Astrocyte of the cerebellum (primary cell): ENCODE results near the gene SMNDC1.

ENCODE experiments used
- DNase-seq: peaks from one replicate; pipeline ENCODE4 v3.0.0-alpha.2; 2011; ENCODE audit warnings: low read depth
- H3K4me3 ChIP-seq: 2 replicates; pipeline ENCODE4 v1.5.1; 2011; ENCODE audit warnings: mild to moderate bottlenecking, low read depth, low read length, moderate library complexity
- in situ Hi-C: cut with HindIII; loops from 2 replicates; pipeline ENCODE4 v1.10.0; 2017; ENCODE audit warnings: low sequenced_read_pairs
- TF ChIP-seq, protein P1 (sequence below): IDR thresholded peaks from 2 replicates; pipeline ENCODE4 v1.5.1; 2012; ENCODE audit warnings: low read length, low read depth, moderate library complexity, mild to moderate bottlenecking; ENCODE audit errors: missing control alignments

Gene SMNDC1

GRCh38 chr10:110349386-110349785 is 44.7 kb upstream of the SMNDC1 start:
- in situ Hi-C loops = no loop called here
- TF ChIP-seq, protein P1, sequence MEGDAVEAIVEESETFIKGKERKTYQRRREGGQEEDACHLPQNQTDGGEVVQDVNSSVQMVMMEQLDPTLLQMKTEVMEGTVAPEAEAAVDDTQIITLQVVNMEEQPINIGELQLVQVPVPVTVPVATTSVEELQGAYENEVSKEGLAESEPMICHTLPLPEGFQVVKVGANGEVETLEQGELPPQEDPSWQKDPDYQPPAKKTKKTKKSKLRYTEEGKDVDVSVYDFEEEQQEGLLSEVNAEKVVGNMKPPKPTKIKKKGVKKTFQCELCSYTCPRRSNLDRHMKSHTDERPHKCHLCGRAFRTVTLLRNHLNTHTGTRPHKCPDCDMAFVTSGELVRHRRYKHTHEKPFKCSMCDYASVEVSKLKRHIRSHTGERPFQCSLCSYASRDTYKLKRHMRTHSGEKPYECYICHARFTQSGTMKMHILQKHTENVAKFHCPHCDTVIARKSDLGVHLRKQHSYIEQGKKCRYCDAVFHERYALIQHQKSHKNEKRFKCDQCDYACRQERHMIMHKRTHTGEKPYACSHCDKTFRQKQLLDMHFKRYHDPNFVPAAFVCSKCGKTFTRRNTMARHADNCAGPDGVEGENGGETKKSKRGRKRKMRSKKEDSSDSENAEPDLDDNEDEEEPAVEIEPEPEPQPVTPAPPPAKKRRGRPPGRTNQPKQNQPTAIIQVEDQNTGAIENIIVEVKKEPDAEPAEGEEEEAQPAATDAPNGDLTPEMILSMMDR = no peak
- no peak for DNase-seq

DNA sequence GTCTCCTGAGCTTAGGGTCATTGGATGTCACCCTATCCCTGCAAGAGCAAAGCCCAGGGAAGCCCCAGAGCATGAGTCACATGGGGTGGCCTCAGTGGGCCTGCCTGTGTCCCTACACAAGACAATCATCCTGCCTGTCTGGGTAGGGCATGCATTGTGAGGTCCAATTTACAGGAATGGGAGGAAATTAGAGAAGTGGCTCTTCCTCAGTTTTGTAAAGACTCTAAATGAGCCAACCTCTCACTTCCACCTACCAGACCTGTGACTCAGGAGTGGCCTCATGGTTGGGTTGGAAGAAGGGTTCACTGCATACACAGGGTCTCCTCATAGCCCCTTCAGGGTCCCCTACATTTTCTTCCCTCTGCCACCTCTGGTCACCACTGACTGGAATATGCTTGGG is 43.6 kb upstream of the SMNDC1 start:
- in situ Hi-C loops = no loop called here
- TF ChIP-seq, protein P1 = no peak
- no peak for DNase-seq
- no peak overlapping the region for H3K4me3 ChIP-seq

More at GRCh38 chr10:110349386-110349785, 44.7 kb upstream of the SMNDC1 start:
- no peak overlapping the region for H3K4me3 ChIP-seq

GRCh38 chr10:110346914-110347313 is 42.2 kb upstream of the SMNDC1 start:
- in situ Hi-C loops = no loop called here
- TF ChIP-seq, protein P1 = no peak
- DNase-seq = no peak
- no peak overlapping the region for H3K4me3 ChIP-seq

DNA sequence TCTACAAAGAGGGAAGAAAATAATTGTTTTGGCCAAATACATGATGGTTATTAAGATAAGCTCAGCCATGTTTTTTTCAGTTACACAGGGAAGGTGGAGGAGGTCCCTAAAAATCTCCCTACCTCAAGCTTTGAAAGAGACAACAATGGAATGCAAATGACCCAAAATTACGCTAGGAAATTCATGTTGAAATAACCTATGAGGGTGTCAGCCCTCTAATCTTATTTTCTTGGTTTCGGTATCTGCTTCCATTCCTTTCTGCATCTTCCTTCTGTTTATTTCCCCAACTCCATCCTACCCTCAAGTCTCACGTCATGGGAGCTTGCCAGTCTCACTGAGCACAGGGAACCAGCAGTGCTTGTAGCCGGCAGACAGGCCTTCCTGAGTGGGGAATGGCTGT is 40.6 kb upstream of the SMNDC1 start:
- TF ChIP-seq, protein P1 = no peak
- in situ Hi-C loops = no loop called here
- no peak overlapping the region for H3K4me3 ChIP-seq
- no peak for DNase-seq

- no peak for DNase-seq
- in situ Hi-C loops = no loop called here
- TF ChIP-seq, protein P1 = no peak
- H3K4me3 ChIP-seq = no peak overlapping the region
Observed at GRCh38 chr10:110344622-110345021, 39.9 kb upstream of the SMNDC1 start.

GRCh38 chr10:110343947-110344346 is 39.2 kb upstream of the SMNDC1 start:
- in situ Hi-C loops = no loop called here
- TF ChIP-seq, protein P1 = no peak

DNA sequence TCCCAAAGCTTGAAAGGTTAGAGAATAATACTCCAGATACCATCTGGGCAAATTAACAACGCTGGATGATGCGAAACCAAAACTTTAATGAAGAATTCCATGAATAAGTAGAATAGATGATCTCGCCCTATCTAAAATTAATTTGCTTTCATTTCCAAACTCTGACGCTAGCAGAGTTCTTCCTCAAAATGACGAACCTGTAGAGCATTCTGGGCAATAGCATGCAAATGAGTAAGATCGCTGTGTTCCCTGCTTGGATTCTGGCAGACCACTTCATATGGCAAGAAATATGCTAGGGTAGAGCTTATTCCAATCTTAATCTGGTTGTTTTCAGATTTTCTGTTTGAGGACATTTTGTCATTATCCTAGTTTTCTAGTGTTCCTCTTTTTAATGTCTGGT is 36.1 kb upstream of the SMNDC1 start:
- TF ChIP-seq, protein P1 = no peak
- DNase-seq = no peak
- H3K4me3 ChIP-seq = no peak overlapping the region
- in situ Hi-C loops = no loop called here

More at GRCh38 chr10:110343947-110344346, 39.2 kb upstream of the SMNDC1 start:
- no peak for DNase-seq
- H3K4me3 ChIP-seq = no peak overlapping the region
